ENCODE data around the gene C17orf58. TPM values are rescaled to one million over a fixed set of nuclear protein-coding genes. Genes with fewer than 3 reads are reported as not detected.

The C17orf58 gene
- total and polyA plus RNA-seq, 9 of the 15 experiments (the other 6 are each of a cell fraction or from before 2014, with no cell fraction given), result 8.6 to 37.4 (median 27.6) TPM

GRCh38 chr17:68035131-68035522 is 38.9 kb upstream of the C17orf58 start (continued):
- peak; percentile 60 for TF ChIP-seq CCNT2 (IDR thresholded peaks at IDR 0.05; ENCODE audit: borderline replicate concordance, extremely low read depth, insufficient read length, low read depth, low read length)

GRCh38 chr17:68034452-68034776 is 38.1 kb upstream of the C17orf58 start:
- no peaks in the 10 kb centered on the region for H4K20me1 ChIP-seq (replicated peaks; ENCODE audit: control insufficient read depth, insufficient read depth, low read length)
- peaks cover 34% of the 10 kb centered on the region; the same call in 2 of the 3 replicates for H3K36me3 ChIP-seq (ENCODE audit: control insufficient read depth, insufficient read depth, low read length)
- peaks cover 6 to 9% of the 10 kb centered on the region in 2 experiments; a peak in 4 of 5 replicates for H3K4me1 ChIP-seq (replicated peaks in 1 of 2; ENCODE audit: control insufficient read depth in 2 of 2, insufficient read depth in 2 of 2, low read length in 2 of 2)
- BruUV-seq (replicated peaks), result no TSS peak
- no peak overlapping the region; the same call in 2 of the 3 replicates for H3K27ac ChIP-seq (ENCODE audit: extremely low read depth, low read depth, low read length)
- in situ Hi-C loops (cut with MboI) (no loop called here), intact Hi-C loops (cut with micrococcal nuclease) (no loop called here)
- peak overlapping the region; percentile 92 for H2AFZ ChIP-seq (ENCODE audit: low read depth, low read length)
- peak overlapping the region; percentile 25; the same call in 1 of the 2 replicates for H3K4me2 ChIP-seq (ENCODE audit: insufficient read depth, low read length)
- no peaks in the 10 kb centered on the region for H3K9me1 ChIP-seq (ENCODE audit: control insufficient read depth, insufficient read depth, low read length)
- peaks cover 38% of the 10 kb centered on the region for H3K79me2 ChIP-seq (ENCODE audit: control insufficient read depth, insufficient read depth, low read length)
- CTCF ChIA-PET (ENCODE audit: low intra/inter-chr PET ratio), result no interaction called here
- H3K4me3 ChIP-seq, result no peak overlapping the region
- DNase-seq (ENCODE audit: extremely low read depth in 1 of 4, low spot score in 3 of 4), result no peak
- no peak for FAIRE-seq
- H3K27me3 ChIP-seq (ENCODE audit: control insufficient read depth in 2 of 2, insufficient read depth in 2 of 2, low read length in 2 of 2), result no peaks in the 10 kb centered on the region
- H3K9me3 ChIP-seq (replicated peaks; ENCODE audit: control insufficient read depth, insufficient read depth, low read depth, low read length), result no peaks in the 10 kb centered on the region
- WGBS (ENCODE audit: insufficient coverage, low coverage, missing lambda C conversion rate), result 40% methylated on average over 1 of the region's 1 CpG
- TF ChIP-seq E2F5 (CRISPR knock-in tag; IDR thresholded peaks at IDR 0.05) (no peak), ZNF124 (CRISPR knock-in tag; IDR thresholded peaks at IDR 0.05) (no peak), ZNF584 (CRISPR knock-in tag; IDR thresholded peaks at IDR 0.05; ENCODE audit: low read depth) (no peak), HLTF (IDR thresholded peaks at IDR 0.05) (no peak), ZNF592 (IDR thresholded peaks at IDR 0.05) (0 out of 2 replicates have a peak, but pooled peaks have one; percentile 26)
- no peak for ATAC-seq
- peak overlapping the region in 1 of 2 experiments; percentile 24; a peak in 1 of 4 replicates for H3K9ac ChIP-seq (ENCODE audit: insufficient read depth in 1 of 2, low read depth in 2 of 2, low read length in 2 of 2)
- POLR2A ChIA-PET, result interaction anchor here (0.8 kb wide), 1 partner anchor 15 kb away, joined by 3 read pairs; no protein-coding TSS in a partner anchor
